Activated CD4-positive, alpha-beta T cell treated with anti-CD3 and anti-CD28 coated beads, Interleukin-2, Interleukin-4, amounts not matched to agents 100 ng/mL and 50 ng/mL, durations not matched to agents 16 hours and 8 hours (primary cell): Measurements from ENCODE around the gene HRH3.

ENCODE experiments used
- DNase-seq: peaks from one replicate; pipeline ENCODE4 v3.0.0-alpha.2; 2020; ENCODE audit warnings: low spot score

The HRH3 gene

DNA sequence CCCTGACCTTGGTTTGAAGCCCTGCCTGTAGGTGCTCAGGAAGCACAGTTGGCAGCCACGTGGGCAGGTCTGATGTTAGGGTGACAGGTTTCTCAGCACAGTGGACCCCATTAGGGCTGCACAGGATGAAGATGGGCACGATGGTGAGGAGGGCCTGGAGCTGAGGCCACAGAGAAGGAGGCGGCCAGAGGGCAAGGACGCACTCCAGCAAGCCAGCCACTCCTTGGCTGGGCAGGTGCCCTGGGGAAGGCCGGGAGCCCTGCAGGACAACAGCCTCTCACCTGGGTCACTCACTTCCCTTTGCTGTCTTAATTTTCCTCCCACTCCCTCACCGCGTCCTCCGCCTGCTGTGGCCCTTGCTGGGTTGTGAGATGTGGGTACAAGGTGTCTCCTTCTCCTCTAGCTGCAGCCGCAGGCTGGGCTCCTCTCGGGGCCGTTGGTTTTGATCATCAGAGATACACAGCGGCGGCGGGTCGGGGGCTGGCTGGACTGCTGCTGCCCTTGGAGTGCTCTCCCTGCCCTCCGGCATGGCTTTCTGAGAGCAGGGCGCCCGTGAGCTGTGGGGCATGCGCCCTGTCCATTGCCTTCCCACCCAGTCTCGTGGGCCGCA, 23.9 kb upstream of the HRH3 start:
- no peak for DNase-seq

GRCh38 chr20:62243106-62243505, 23.0 kb upstream of the HRH3 start:
- no peak for DNase-seq

GRCh38 chr20:62242176-62242575, 22.1 kb upstream of the HRH3 start:
- DNase-seq: no peak

- no peak for DNase-seq
Measured at GRCh38 chr20:62241506-62241905, 21.4 kb upstream of the HRH3 start.

DNA sequence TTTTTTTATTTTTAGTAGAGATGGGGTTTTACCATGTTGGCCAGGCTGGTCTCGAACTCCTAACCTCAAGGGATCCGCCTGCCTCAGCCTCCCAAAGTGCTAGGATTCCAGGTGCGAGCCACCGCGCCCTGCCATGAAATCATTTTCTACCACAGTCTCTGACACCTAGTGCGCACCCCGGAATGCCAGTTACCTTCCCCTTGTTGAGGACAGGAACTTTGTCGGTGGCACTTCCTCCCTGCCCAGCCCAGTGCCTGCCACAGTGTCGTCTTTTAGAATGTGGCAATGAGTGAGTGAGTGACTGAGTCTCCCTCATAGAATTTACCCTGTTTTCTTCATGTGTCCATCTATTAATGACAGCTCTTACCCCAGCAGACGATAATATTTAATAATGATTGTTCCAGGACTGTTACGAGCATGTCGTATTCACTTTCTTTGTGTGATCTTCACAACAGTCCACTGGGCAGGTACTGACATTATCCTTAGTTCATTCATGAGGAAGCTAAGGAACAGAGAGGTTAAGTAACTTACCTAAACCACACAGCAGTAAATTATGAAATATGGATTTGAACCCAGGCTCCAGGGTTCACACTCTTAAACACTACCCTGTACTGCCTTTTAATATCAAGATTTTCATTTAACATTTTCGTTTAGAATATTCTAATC, 20.1 kb upstream of the HRH3 start:
- DNase-seq: no peak

DNA sequence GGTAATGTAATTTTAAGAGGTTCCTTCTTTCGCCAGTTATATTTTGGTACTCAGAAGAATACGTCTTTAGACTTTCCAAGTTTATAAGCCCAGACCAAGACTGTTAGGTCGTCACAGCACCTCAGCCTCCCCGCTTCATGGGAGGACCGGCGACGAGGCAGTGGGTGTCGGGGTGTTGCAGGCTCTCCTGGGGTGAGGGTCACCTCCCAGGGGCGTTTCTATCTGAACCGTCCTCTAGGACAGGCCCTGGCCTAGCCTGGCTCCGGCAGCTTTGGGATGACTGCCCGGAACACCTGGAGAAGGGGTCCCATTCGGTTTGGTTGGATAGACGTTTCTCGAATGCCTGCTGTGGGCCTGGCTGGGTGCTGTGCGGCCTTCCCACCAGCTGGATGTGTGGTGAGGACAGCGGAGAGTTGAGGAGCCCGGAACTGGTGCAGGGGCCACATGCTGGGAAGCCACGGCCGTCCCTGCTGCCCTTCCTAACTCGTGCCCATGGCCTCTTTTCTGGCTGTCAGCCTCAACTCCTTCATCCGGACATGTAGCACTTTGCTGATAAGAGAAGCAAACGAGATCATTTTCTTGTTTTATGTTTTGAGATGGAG, 19.3 kb upstream of the HRH3 start:
- DNase-seq: no peak

DNA sequence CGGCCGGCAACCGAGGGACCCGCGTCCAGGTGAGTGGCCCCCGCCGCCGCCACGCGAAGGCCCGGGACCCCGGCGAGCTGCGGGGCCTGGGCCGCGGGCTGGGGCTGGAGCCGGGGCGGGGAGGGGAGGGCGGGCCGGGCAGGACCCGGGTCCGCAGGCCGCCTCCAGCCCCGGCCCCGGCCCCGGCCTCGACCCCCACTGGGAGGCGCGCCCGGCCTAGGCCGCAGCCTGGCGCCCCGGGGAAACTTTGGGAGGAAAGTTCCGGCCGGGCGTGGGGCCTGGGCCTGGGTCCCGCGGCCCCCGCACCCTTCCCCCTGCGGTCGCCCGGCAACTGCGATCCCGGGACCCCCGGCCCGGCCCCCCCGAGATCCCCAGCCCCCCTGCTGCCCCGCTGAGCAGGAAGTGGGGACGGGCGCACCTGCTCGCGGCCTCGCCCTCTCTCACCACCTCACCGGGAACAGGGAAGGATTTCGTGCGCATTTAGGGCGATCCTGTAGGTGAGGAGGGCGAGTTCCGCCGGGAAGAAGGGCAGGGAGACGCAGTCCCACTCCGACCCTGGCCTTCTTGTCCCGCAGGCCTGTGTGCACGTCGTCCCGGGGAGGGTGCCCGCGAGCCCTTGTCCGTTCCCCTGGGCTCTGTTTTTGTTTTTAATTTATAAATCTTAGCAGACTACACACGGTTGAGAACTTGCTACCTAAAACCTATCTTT, 18.6 kb upstream of the HRH3 start:
- no peak for DNase-seq

DNA sequence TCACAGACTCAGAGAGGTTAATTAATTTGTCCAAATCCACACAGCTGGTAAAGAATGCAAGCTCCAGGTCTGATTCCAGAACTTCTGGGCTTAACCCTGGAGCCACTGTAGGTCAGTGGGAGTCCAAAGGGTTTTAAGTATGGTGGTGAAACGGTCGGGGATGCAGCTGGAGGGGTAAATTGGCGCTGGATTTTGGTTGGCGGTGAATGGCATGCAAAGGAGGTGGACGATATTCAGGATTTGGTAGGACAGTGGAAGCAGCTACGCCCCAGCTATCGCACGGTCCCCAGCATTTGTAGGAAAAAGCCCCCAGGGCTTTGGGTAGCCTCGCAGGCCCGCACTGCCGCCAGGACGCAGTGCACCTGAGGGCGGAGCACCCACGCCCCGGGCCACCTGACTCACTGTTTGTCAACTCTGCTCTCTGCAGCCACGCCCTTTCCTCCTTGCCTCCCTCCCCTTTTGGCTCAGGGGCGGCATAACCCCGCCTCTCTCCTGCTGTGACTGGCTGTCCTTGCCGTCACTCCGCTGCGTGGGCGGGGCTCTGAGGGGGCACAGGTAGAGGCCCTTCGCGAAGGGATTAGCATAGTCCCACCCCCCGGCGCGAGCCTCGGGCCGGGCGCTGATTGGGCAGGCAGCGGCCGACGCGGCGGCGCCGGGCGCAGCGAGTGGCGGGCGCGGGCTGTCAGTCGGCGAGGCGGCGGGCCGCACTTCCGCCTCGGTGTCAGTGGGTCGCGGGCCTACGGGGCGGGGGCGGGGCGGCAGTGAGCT, 17.9 kb upstream of the HRH3 start, which contains the start of gene OSBPL2:
Gene OSBPL2, plus strand, starts transcription at position 721 of the 768 bp plus-strand sequence. CDS start 17,664 bp downstream, outside the sequence.
- peak; percentile 100 for DNase-seq

GRCh38 chr20:62237514-62237800, 17.4 kb upstream of the HRH3 start:
- DNase-seq: no peak

DNA sequence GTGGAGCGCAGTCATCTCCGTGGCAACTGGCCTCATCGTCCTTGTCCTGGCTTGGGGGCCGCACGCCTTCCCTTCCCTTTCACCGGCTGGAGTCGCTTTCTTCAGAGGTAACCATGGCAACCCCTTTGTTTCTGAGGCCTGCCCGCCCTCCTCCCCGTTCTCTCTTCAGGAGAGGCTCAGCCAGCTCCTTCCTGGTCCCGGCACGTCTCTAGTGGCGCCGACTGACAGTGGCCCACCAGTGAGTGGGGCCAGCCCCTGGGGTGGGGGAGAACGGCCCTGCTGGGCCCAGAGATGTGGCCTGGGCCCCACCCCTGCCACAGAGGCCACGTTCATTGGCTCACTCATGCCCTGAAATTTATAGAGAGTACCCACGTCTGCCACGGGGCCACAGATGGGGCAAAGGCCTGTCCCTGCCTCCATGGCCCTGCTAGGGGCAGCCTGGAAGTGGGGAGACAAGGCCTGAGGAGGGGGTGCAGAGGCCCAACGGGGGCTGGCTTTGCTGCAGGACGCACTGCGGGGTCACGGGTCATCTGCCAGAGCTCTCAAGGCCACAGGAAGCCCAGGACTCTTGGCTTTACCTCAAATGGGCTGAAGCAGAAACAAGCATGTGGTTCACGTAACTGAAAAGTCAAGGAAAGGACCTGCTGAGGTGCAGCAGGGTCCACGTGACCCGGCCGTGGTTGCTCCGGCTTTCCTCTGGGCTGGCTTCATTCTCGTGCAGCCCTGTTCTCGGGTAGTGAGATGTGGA, 16.9 kb upstream of the HRH3 start:
- no peak for DNase-seq

DNA sequence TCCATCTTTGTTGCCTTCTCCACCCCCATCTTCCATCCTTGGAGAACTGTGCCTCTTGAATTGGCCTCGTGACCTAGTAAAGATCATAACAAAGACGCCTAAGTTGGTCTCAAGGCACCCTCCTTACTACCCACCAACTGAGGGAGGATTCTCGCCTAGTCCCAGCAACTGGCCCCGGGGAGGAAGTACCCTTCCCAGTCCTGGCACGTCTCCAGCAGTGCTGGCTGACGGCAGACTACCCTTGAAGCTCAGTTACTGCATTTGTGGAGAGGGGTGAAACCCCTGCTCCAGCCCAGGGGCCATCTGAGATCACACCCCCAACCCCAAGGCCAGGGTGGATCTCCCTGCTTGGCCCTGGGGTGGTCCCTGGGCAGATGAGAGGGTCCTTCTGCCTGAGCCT, 16.1 kb upstream of the HRH3 start:
- DNase-seq: no peak

DNA sequence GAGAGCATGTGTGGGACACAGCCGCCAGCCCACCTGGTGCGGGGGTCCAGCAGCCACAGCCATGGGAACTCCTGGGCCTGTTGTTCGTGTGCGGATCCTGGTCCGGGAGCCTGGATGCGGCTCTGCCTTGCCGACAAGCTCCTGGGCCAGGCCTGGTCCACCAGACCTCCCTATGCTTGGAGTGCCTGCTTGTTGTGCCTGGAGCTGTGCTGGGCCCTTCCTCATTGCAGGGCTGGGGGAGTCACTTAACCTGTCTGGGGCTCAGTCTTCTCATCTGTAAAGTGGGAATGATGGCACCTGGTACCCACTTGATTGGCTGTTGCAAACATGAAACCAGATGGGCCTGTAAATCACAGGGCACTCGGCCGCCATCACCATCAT, 15.7 kb upstream of the HRH3 start:
- DNase-seq: no peak

GRCh38 chr20:62235001-62235776, 15.1 kb upstream of the HRH3 start:
- no peak for DNase-seq

DNA sequence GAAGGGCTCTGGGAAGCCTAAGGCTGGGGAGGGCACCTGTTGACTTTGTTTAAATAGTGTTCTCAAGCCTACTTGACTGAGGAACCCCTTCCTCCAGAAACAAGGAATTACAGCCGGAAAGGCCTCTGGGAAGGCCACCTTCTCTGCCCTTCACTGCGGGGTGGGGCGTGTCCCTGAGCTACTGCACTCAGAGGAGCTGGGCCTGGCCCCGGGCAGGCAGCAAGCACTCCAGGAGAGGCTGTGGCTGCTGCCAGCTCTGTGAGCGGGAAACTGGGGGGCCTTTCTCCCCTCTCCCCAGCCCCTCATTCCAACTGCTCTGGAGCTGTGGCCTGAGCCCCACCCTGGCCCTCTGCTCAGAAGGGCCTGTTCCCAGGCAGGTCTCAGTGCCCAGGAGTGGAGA, 14.3 kb upstream of the HRH3 start:
- DNase-seq: no peak

DNA sequence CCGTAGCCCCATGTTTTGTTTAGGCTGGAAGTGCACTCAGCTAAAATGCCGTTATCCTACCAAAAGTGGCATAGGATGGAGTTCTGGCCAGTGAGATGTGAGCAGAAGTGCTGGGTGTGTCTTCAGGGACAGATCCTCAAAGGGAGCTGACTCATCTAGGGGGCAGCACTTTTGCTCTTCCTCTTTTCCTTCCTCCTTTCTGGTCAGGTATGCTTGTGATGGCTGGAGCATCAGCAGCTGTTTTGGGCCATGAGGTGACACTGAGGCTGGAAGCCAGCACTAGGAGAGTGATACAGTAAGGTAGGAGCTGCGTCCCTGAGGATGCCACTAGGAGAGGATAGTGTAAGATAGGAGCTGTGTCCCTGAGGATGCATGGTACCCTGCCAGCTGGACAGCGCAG, 13.6 kb upstream of the HRH3 start:
- no peak for DNase-seq

- no peak for DNase-seq
Measured at GRCh38 chr20:62232770-62233645, 12.9 kb upstream of the HRH3 start.

GRCh38 chr20:62232194-62232593, 12.1 kb upstream of the HRH3 start:
- no peak for DNase-seq

DNA sequence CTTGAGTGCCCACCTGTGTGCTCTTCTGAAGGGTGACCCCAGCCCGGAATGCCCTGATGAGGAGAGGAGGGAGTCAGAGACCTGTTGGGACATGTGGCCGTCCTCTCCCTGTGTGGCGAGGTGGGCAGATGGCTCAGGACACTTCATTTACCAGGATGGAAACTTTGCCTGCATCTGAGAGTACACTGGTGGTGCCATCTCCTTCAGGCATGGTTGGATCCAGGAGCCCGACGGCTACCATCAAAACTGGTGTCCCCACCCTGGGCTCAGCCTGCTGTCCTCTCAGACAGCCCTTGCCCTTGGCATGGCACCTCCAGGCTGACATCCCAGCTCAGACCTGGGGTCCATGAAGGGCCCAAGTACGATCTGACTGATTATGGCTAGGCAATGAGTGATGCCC, 11.2 kb upstream of the HRH3 start:
- no peak for DNase-seq

DNA sequence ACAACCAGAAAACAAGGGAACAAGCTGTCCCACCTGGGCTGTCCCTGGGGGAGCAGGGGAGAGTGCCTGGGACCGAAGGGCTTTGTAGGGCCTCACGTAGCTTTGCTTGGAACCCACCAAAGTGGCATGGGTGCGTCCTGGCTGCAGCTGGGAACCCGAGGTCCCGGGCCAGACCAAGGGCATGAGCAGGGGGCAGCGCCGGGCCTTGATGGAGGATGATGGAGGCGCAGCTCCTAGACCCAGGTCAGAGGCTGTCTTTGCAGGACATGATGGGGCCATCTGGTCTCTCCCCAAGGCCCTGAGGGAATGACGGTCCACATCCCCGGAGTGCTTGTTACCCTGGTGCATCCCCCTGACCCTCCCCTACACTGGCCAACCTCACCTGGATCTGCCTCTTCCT, 10.6 kb upstream of the HRH3 start:
- no peak for DNase-seq

- no peak for DNase-seq
Measured at GRCh38 chr20:62230276-62230675, 10.2 kb upstream of the HRH3 start.
